Kasumi-1 (cell line): ENCODE data around the gene TERT.

ENCODE experiments used
- DNase-seq, 2 experiments: peaks; one replicate each; lab custom pipeline; 2025; lab: John Stamatoyannopoulos, UW

TERT gene

GRCh38 chr5:1219098-1219767 lies 75.6 kb downstream of the TERT start:
- no peak for DNase-seq

GRCh38 chr5:1218351-1219080 lies 76.4 kb downstream of the TERT start:
- no peak for DNase-seq

GRCh38 chr5:1217596-1218206 lies 77.2 kb downstream of the TERT start:
- DNase-seq: no peak

GRCh38 chr5:1216918-1217295 lies 78.0 kb downstream of the TERT start:
- DNase-seq: no peak

GRCh38 chr5:1216211-1216917 lies 78.5 kb downstream of the TERT start:
- no peak for DNase-seq

- DNase-seq: no peak
Observed at GRCh38 chr5:1215320-1216096, 79.4 kb downstream of the TERT start.

GRCh38 chr5:1214936-1215220 lies 80.0 kb downstream of the TERT start:
- DNase-seq: no peak

- DNase-seq: no peak
Observed at GRCh38 chr5:1214163-1214935, 80.5 kb downstream of the TERT start.

GRCh38 chr5:1213508-1214162 lies 81.2 kb downstream of the TERT start:
- DNase-seq: no peak

- DNase-seq: no peak
Observed at GRCh38 chr5:1212881-1213280, 82.0 kb downstream of the TERT start.

- DNase-seq: no peak
Observed at GRCh38 chr5:1212271-1212670, 82.6 kb downstream of the TERT start.

GRCh38 chr5:1211701-1212100 lies 83.2 kb downstream of the TERT start:
- no peak for DNase-seq

GRCh38 chr5:1210832-1211251 lies 84.0 kb downstream of the TERT start:
- no peak for DNase-seq

- DNase-seq: no peak
Observed at GRCh38 chr5:1209896-1210776, 84.7 kb downstream of the TERT start.

GRCh38 chr5:1209489-1209852 lies 85.4 kb downstream of the TERT start:
- no peak for DNase-seq

- no peak for DNase-seq
Observed at GRCh38 chr5:1208743-1209488, 86.0 kb downstream of the TERT start.

- DNase-seq: no peak
Observed at GRCh38 chr5:1208221-1208742, 86.6 kb downstream of the TERT start.

GRCh38 chr5:1207555-1207954 lies 87.3 kb downstream of the TERT start:
- no peak for DNase-seq
